GM12878 (cell line): ENCODE measurements around the gene ANKAR. TPM values are rescaled to one million over a fixed set of nuclear protein-coding genes. Genes with fewer than 3 reads are reported as not detected.
A peak's percentile ranks its signal among the peaks of the same experiment; 100 is the strongest.

Experiments used
- ATF2 ChIP-seq: IDR thresholded peaks from 2 replicates; pipeline ENCODE4 v1.6.1; 2012; ENCODE audit warnings: low read length, inconsistent platforms
- CREB1 ChIP-seq: IDR thresholded peaks from 2 replicates; pipeline ENCODE4 v1.6.1; 2012; ENCODE audit warnings: low read depth, mild to moderate bottlenecking, inconsistent platforms
- ELK1 ChIP-seq: IDR thresholded peaks from 2 replicates; pipeline ENCODE4 v1.6.1; 2012; ENCODE audit warnings: low read depth, low read length, improper control_type of control experiment
- HDAC2 ChIP-seq: fragments of 200-600 bp; sonication (generic); IDR thresholded peaks from 2 replicates; pipeline ENCODE4 v1.6.1; 2017
- IKZF2 ChIP-seq, 2 experiments: fragments of 450-650 bp; IDR thresholded peaks; 2 replicates each; pipeline ENCODE4 v1.6.1; 2017; ENCODE audit warnings: mild to moderate bottlenecking in 2 of 2, moderate library complexity in 2 of 2
- LARP7 ChIP-seq: fragments of 450-650 bp; IDR thresholded peaks from 2 replicates; pipeline ENCODE4 v1.6.1; 2017; ENCODE audit warnings: mild to moderate bottlenecking
- MLLT1 ChIP-seq: fragments of 450-650 bp; IDR thresholded peaks from 2 replicates; pipeline ENCODE4 v1.6.1; 2016; ENCODE audit warnings: mild to moderate bottlenecking
- MXI1 ChIP-seq: fragments of 150-350 bp; IDR thresholded peaks from 2 replicates; pipeline ENCODE4 v1.6.1; 2011; ENCODE audit warnings: low read depth, mild to moderate bottlenecking, inconsistent platforms, low read length, improper control_type of control experiment
- NFYA ChIP-seq: IDR thresholded peaks from 2 replicates; pipeline ENCODE4 v1.6.1; 2011; ENCODE audit warnings: low read depth, mild to moderate bottlenecking, low read length, improper control_type of control experiment, borderline replicate concordance
- NR2C2 ChIP-seq: IDR thresholded peaks from 2 replicates; pipeline ENCODE4 v1.6.1; 2011; ENCODE audit warnings: borderline replicate concordance, low read depth; ENCODE audit not compliant: control insufficient read depth, insufficient read length
- PAX5 ChIP-seq: IDR thresholded peaks from 2 replicates; pipeline ENCODE4 v1.6.1; 2011; ENCODE audit warnings: low read depth, low read length, borderline replicate concordance
- PML ChIP-seq: IDR thresholded peaks from 2 replicates; pipeline ENCODE4 v1.6.1; 2012; ENCODE audit warnings: low read length, inconsistent platforms
- RELA ChIP-seq: fragments of 450-650 bp; IDR thresholded peaks from 2 replicates; pipeline ENCODE4 v1.8.0; 2014; ENCODE audit warnings: borderline replicate concordance; ENCODE audit not compliant: partially characterized antibody
- SIN3A ChIP-seq: IDR thresholded peaks from 2 replicates; pipeline ENCODE4 v1.6.1; 2012; ENCODE audit warnings: low read depth, low read length, improper control_type of control experiment
- SMARCA5 ChIP-seq: fragments of 450-650 bp; IDR thresholded peaks from 2 replicates; pipeline ENCODE4 v1.6.1; 2017; ENCODE audit warnings: mild to moderate bottlenecking
- SMC3 ChIP-seq: IDR thresholded peaks from 2 replicates; pipeline ENCODE4 v1.6.1; 2011; ENCODE audit warnings: low read length, improper control_type of control experiment, borderline replicate concordance
- SUPT20H ChIP-seq: IDR thresholded peaks from 2 replicates; pipeline ENCODE4 v1.6.1; 2011; ENCODE audit warnings: low read depth, mild to moderate bottlenecking, low read length, moderate library complexity, borderline replicate concordance; ENCODE audit not compliant: control insufficient read depth
- TCF12 ChIP-seq: IDR thresholded peaks from 2 replicates; pipeline ENCODE4 v1.6.1; 2011; ENCODE audit warnings: low read depth, mild to moderate bottlenecking, low read length
- ZBTB11 ChIP-seq: fragments of 450-650 bp; formaldehyde crosslinking; IDR thresholded peaks from 2 replicates; pipeline ENCODE4 v1.5.0; 2022; ENCODE audit warnings: mild to moderate bottlenecking, missing genetic modification characterization
- ZBTB33 ChIP-seq: fragments of 450-650 bp; IDR thresholded peaks from 2 replicates; pipeline ENCODE4 v1.6.1; 2017; ENCODE audit warnings: mild to moderate bottlenecking
- ZSCAN29 ChIP-seq: fragments of 450-650 bp; IDR thresholded peaks from 2 replicates; pipeline ENCODE4 v1.6.1; 2017; ENCODE audit warnings: mild to moderate bottlenecking, moderate library complexity
- polyA plus RNA-seq, 11 experiments: library from polyadenylated mRNA; depleted of rRNA in 4 of 11; unstranded in 6 of 11; stranded (reverse) in 5 of 11; fragments of >200 nt; fragmentation: Nextera tagmentation in 4 of 11; fragmentation: Illumina TruSeq in 1 of 11; extraction: Ambion mirVana in 4 of 11; extraction: Trizol in 1 of 11; gene quantifications; 1 replicate in 1 of 11; 2 replicates in 10 of 11; pipeline versions ENCODE4 v1.2.1 to v1.2.3, GENCODE V29; 2011 to 2016; ENCODE audit warnings: inconsistent platforms in 2 of 11, missing spikeins in 2 of 11, low read depth in 1 of 11
- total RNA-seq, 4 experiments: library from RNA; depleted of rRNA in 3 of 4; stranded (reverse); fragments of >200 nt in 3 of 4; fragmentation: Illumina TruSeq in 1 of 4; extraction: Trizol in 1 of 4; gene quantifications; 2 replicates each; pipeline versions ENCODE4 v1.2.1 to v1.2.3, GENCODE V29; 2013 to 2021

Gene ANKAR
- total and polyA plus RNA-seq, 10 of the 15 experiments (the other 5 are each of a cell fraction or from before 2014, with no cell fraction given) = 1.3 to 4.2 (median 2.7) TPM

- TF ChIP-seq ATF2 (no peak), ELK1 (no peak), HDAC2 (no peak), CREB1 (peak; percentile 52; the same call in 1 of the 2 replicates), ZSCAN29 (no peak), ZBTB33 (no peak), PAX5 (peak; percentile 45; the same call in 1 of the 2 replicates), SUPT20H (no peak), ZBTB11 (CRISPR knock-in tag) (no peak), LARP7 (peak; percentile 34; the same call in 1 of the 2 replicates), MXI1 (peak; percentile 38), IKZF2 (IDR thresholded peaks at IDR 0.05) (no peak), RELA (no peak), SMC3 (peak; percentile 93), TCF12 (peak; percentile 8; the same call in 1 of the 2 replicates), NR2C2 (no peak), PML (peak; percentile 96), SIN3A (no peak), MLLT1 (0 out of 2 replicates have a peak, but pooled peaks have one; percentile 43), NFYA (no peak), SMARCA5 (peak; percentile 77; the same call in 1 of the 2 replicates)
Observed at GRCh38 chr2:189661148-189661956, 13.1 kb upstream of the ANKAR start, which contains the start of gene ASNSD1 (continued).
